Chondrocyte (in vitro differentiated cells): ENCODE results near the gene OR13C4. TPM values are rescaled to one million over a fixed set of nuclear protein-coding genes. Genes with fewer than 3 reads are reported as not detected.

Source experiments
- DNase-seq: peaks from one replicate; pipeline ENCODE4 v3.0.0; 2021; ENCODE audit warnings: mixed read lengths, low spot score
- H3K27ac Mint-ChIP-seq: one replicate; pipeline ENCODE4 v1.8.0; 2021; ENCODE audit warnings: mild to moderate bottlenecking, moderate library complexity, mixed read lengths; ENCODE audit not compliant: unreplicated experiment
- H3K27me3 Mint-ChIP-seq: 2 replicates; pipeline ENCODE4 v1.8.0; 2021; ENCODE audit warnings: low read depth, mixed read lengths
- H3K36me3 Mint-ChIP-seq: 2 replicates; pipeline ENCODE4 v1.8.0; 2021; ENCODE audit warnings: low read depth, mixed read lengths
- H3K4me1 Mint-ChIP-seq: 2 replicates; pipeline ENCODE4 v1.8.0; 2021; ENCODE audit warnings: low read depth, mild to moderate bottlenecking, mixed read lengths
- H3K4me3 Mint-ChIP-seq: one replicate; pipeline ENCODE4 v1.8.0; 2021; ENCODE audit warnings: mild to moderate bottlenecking, moderate library complexity, mixed read lengths; ENCODE audit not compliant: unreplicated experiment
- H3K9me3 Mint-ChIP-seq: 2 replicates; pipeline ENCODE4 v1.8.0; 2021; ENCODE audit warnings: low read depth, mixed read lengths
- CTCF ChIP-seq: fragments of 200-600 bp; sonication (generic); IDR thresholded peaks from 2 replicates; pipeline ENCODE4 v1.5.0; 2021; ENCODE audit warnings: antibody characterized with exemption, mild to moderate bottlenecking, moderate library complexity
- long read RNA-seq: library from polyadenylated mRNA; stranded (forward); transcript quantifications from one replicate; pipeline ENCODE4 v2.0.0, GENCODE V29; 2021
- total RNA-seq: library from RNA; stranded (reverse); gene quantifications from 3 replicates; pipeline ENCODE4 v1.2.1, GENCODE V29; 2021

Gene OR13C4
- not detected in 3 replicates for total RNA-seq
- long read RNA-seq, result 0 reads

- Mint-ChIP-seq H3K27me3 (peaks cover 9% of the 10 kb centered on the region), H3K4me3 (no peak within 1 kb of the TSS)
- TF ChIP-seq CTCF, result no peak
Measured at GRCh38 chr9:104527109-104527508, at the start of gene OR13C4. Gene OR13C4, minus strand, starts transcription at chr9:104527209. Its CDS starts 0 bp downstream, at chr9:104527209.

GRCh38 chr9:104575456-104575855 is 48.4 kb upstream of the OR13C4 start:
- Mint-ChIP-seq H3K4me1 (no peaks in the 10 kb centered on the region), H3K27me3 (peaks cover 16% of the 10 kb centered on the region), H3K27ac (no peak overlapping the region), H3K36me3 (no peaks in the 10 kb centered on the region), H3K4me3 (no peak overlapping the region), H3K9me3 (peaks cover 13% of the 10 kb centered on the region)
- DNase-seq, result no peak
- TF ChIP-seq CTCF, result no peak

More at GRCh38 chr9:104527109-104527508, at the start of gene OR13C4:
- Mint-ChIP-seq H3K27ac (no peak within 1 kb of the TSS), H3K36me3 (no peaks in the 10 kb centered on the region), H3K9me3 (no peaks in the 10 kb centered on the region), H3K4me1 (no peaks in the 10 kb centered on the region)
- no peak for DNase-seq

GRCh38 chr9:104572612-104573011 is 45.6 kb upstream of the OR13C4 start:
- no peak overlapping the region for H3K27ac Mint-ChIP-seq
- H3K4me1 Mint-ChIP-seq, result no peaks in the 10 kb centered on the region

GRCh38 chr9:104568868-104569267 is 41.9 kb upstream of the OR13C4 start, which contains the start of gene OR13C8:
Gene OR13C8, plus strand, starts transcription at chr9:104569168. Its CDS starts 0 bp downstream, at chr9:104569168.
- Mint-ChIP-seq H3K36me3 (no peaks in the 10 kb centered on the region), H3K4me1 (no peaks in the 10 kb centered on the region), H3K27me3 (peaks cover 7% of the 10 kb centered on the region), H3K9me3 (peaks cover 13% of the 10 kb centered on the region), H3K27ac (no peak within 1 kb of the TSS), H3K4me3 (no peak within 1 kb of the TSS)
- no peak for DNase-seq
- no peak for TF ChIP-seq CTCF

More at GRCh38 chr9:104572612-104573011, 45.6 kb upstream of the OR13C4 start:
- Mint-ChIP-seq H3K4me3 (no peak overlapping the region), H3K27me3 (peaks cover 6% of the 10 kb centered on the region), H3K36me3 (no peaks in the 10 kb centered on the region), H3K9me3 (peaks cover 13% of the 10 kb centered on the region)
- DNase-seq, result no peak
- TF ChIP-seq CTCF, result no peak

- Mint-ChIP-seq H3K36me3 (no peaks in the 10 kb centered on the region), H3K9me3 (peaks cover 6% of the 10 kb centered on the region), H3K4me3 (no peak overlapping the region), H3K27ac (no peak overlapping the region), H3K4me1 (no peaks in the 10 kb centered on the region), H3K27me3 (peaks cover 8% of the 10 kb centered on the region)
- no peak for TF ChIP-seq CTCF
- DNase-seq, result no peak
Measured at GRCh38 chr9:104564358-104564757, 37.3 kb upstream of the OR13C4 start.
